GM12878 (cell line): ENCODE measurements around the gene GABRR3. TPM values are rescaled to one million over a fixed set of nuclear protein-coding genes. Genes with fewer than 3 reads are reported as not detected.

Experiments used
- ATAC-seq: fragments of 200-7000 bp; cut with Tn5 transposase; 3 replicates; pipeline ENCODE4 v1.9.1; 2020; ENCODE audit warnings: mild to moderate bottlenecking, moderate library complexity
- BruUV-seq: library from RNA; stranded (reverse); fragments of 400-500 nt; replicated peaks from 2 replicates; lab custom pipeline; 2021; lab: Mats Ljungman, UMichigan
- CTCF ChIA-PET: fragments of 300-600 bp; sonication (Branson Sonifier 250); formaldehyde crosslinking; extraction: SDS; loops from one replicate; lab custom pipeline; 2021; ENCODE audit warnings: inconsistent platforms; lab: Yijun Ruan, JAX
- POLR2A ChIA-PET: fragments of 350-600 bp; formaldehyde crosslinking; extraction: SDS; loops from one replicate; lab custom pipeline; 2021; ENCODE audit warnings: inconsistent platforms; lab: Charles Lee
- RAD21 ChIA-PET: fragments of 300-600 bp; sonication (Branson Sonifier 250); formaldehyde crosslinking; loops from one replicate; lab custom pipeline; 2023; ENCODE audit warnings: antibody characterized with exemption; ENCODE audit not compliant: unreplicated experiment; lab: Charles Lee
- SMC1A ChIA-PET: fragments of 300-600 bp; sonication (Branson Sonifier 250); formaldehyde crosslinking; loops from one replicate; lab custom pipeline; 2023; ENCODE audit not compliant: unreplicated experiment, uncharacterized antibody; lab: Charles Lee
- DNase-seq: peaks from one replicate; pipeline ENCODE4 v3.0.0-alpha.2; 2011; ENCODE audit warnings: low read depth, low spot score
- FAIRE-seq: peaks from 3 replicates; lab custom pipeline; 2011; peaks lifted over from hg19 to GRCh38; lab: Jason Lieb, UNC
- H2AFZ ChIP-seq: 2 replicates; pipeline ENCODE4 v1.6.0; 2011; ENCODE audit warnings: low read depth, low read length, control low read depth; ENCODE audit not compliant: control insufficient read depth
- H3K27ac ChIP-seq: 2 replicates; pipeline ENCODE4 v1.5.1; 2011; ENCODE audit warnings: control low read depth; ENCODE audit not compliant: control insufficient read depth, insufficient read depth
- H3K27me3 ChIP-seq, 2 experiments: replicated peaks in 1 of 2; 2 replicates each; pipeline versions ENCODE4 v1.6.0 to v1.6.1; 2011; ENCODE audit warnings: low read length in 1 of 2; ENCODE audit not compliant: control insufficient read depth in 2 of 2, insufficient read depth in 2 of 2
- H3K36me3 ChIP-seq, 2 experiments: 2 replicates each; pipeline ENCODE4 v1.5.1; 2011; ENCODE audit warnings: low read length in 1 of 2; ENCODE audit not compliant: control insufficient read depth in 2 of 2, insufficient read depth in 2 of 2
- H3K4me1 ChIP-seq: 2 replicates; pipeline ENCODE4 v1.6.1; 2011; ENCODE audit warnings: mild to moderate bottlenecking, low read length, moderate library complexity, mixed read lengths; ENCODE audit not compliant: control insufficient read depth, insufficient read depth
- H3K4me2 ChIP-seq: 2 replicates; pipeline ENCODE4 v1.6.0; 2011; ENCODE audit warnings: control low read depth; ENCODE audit not compliant: control insufficient read depth, insufficient read depth
- H3K4me3 ChIP-seq: fragments of 200-600 bp; sonication (generic); 2 replicates; pipeline ENCODE4 v1.5.1; 2016
- H3K79me2 ChIP-seq: 2 replicates; pipeline ENCODE4 v1.6.0; 2011; ENCODE audit warnings: low read length; ENCODE audit not compliant: control insufficient read depth, insufficient read depth
- H3K9ac ChIP-seq: 2 replicates; pipeline ENCODE4 v1.8.0; 2011; ENCODE audit warnings: low read length, control low read depth, mixed read lengths; ENCODE audit not compliant: control insufficient read depth, insufficient read depth
- H3K9me3 ChIP-seq: replicated peaks from 3 replicates; pipeline ENCODE4 v1.5.1; 2011; ENCODE audit warnings: mild to moderate bottlenecking, low read length; ENCODE audit not compliant: control insufficient read depth, insufficient read depth
- H4K20me1 ChIP-seq: 2 replicates; pipeline ENCODE4 v1.6.0; 2011; ENCODE audit not compliant: control insufficient read depth, insufficient read depth
- ATF3 ChIP-seq: IDR thresholded peaks from 2 replicates; pipeline ENCODE4 v1.6.1; 2011; ENCODE audit warnings: low read depth, mild to moderate bottlenecking, low read length, moderate library complexity, borderline replicate concordance; ENCODE audit errors: extremely low read depth
- BHLHE40 ChIP-seq, 2 experiments: fragments of 450-650 bp in 1 of 2; IDR thresholded peaks; 2 replicates each; pipeline ENCODE4 v1.6.1; 2011 to 2017; ENCODE audit warnings: low read depth in 2 of 2, borderline replicate concordance in 1 of 2, improper control_type of control experiment in 1 of 2, low read length in 1 of 2, mild to moderate bottlenecking in 1 of 2
- WGBS: methylation state at CpG from one replicate; pipeline ENCODE4 v1.1.6; 2016; ENCODE audit warnings: low lambda C conversion rate; ENCODE audit not compliant: insufficient replicate concordance, insufficient coverage; ENCODE audit errors: missing lambda C conversion rate; 5-methylcytosine and 5-hydroxymethylcytosine counted together
- in situ Hi-C: fragments of 300-500 bp; cut with MboI; formaldehyde crosslinking; loops from 9 replicates; pipeline ENCODE4 v1.14.3; 2018; ENCODE audit warnings: mixed read lengths
- intact Hi-C: fragments of 100-400 bp; cut with micrococcal nuclease; formaldehyde crosslinking; loops from one replicate; pipeline ENCODE4 v1.14.2; 2022; ENCODE audit not compliant: unreplicated experiment
- polyA plus RNA-seq, 11 experiments: library from polyadenylated mRNA; depleted of rRNA in 4 of 11; unstranded in 6 of 11; stranded (reverse) in 5 of 11; fragments of >200 nt; fragmentation: Nextera tagmentation in 4 of 11; fragmentation: Illumina TruSeq in 1 of 11; extraction: Ambion mirVana in 4 of 11; extraction: Trizol in 1 of 11; gene quantifications; 1 replicate in 1 of 11; 2 replicates in 10 of 11; pipeline versions ENCODE4 v1.2.1 to v1.2.3, GENCODE V29; 2011 to 2016; ENCODE audit warnings: inconsistent platforms in 2 of 11, missing spikeins in 2 of 11, low read depth in 1 of 11
- total RNA-seq, 4 experiments: library from RNA; depleted of rRNA in 3 of 4; stranded (reverse); fragments of >200 nt in 3 of 4; fragmentation: Illumina TruSeq in 1 of 4; extraction: Trizol in 1 of 4; gene quantifications; 2 replicates each; pipeline versions ENCODE4 v1.2.1 to v1.2.3, GENCODE V29; 2013 to 2021

GABRR3 gene
- total and polyA plus RNA-seq, 10 of the 15 experiments (the other 5 are each of a cell fraction or from before 2014, with no cell fraction given): not detected

DNA sequence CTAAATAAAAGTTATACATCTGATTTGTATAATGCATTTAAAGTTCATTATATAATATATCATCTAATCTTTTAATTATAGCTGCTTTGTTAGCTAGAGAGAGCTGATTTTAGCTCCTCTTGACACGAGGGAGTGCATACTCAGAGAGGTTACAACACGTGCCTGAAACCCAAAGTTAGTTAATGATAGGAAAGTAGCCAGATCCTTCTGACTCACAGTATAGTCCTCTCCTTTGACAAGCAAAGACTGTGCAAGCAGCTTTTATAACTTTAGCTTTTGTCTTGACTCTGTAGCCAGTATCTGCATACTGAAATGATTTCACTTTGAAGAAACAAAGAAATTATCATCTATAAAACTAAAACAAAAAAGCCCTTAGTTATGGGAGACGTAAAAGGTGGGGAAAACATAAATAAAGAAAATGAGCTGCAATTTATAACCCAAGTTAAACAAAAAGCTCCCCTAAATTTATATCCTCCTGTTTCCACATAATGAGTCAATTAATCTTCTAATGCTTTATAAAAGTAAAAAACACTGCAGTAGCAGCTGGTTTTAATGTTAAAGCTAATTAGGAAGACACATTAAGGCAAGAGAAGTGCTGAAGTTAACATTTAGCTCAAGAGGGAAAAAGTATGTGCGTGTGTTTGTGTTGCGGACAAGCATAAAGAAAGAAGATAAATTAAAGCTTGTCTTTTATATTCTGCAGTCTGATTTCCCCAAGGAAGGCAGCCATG lies 13.1 kb downstream of the GABRR3 start:
- SMC1A ChIA-PET: interaction anchor here (0.6 to 4.2 kb wide), 33 partner anchors 9 to 623 kb away, joined by 3 to 50 read pairs (median 4); no protein-coding TSS in a partner anchor
- H3K9me3 ChIP-seq: no peaks in the 10 kb centered on the region
- TF ChIP-seq ATF3 (no peak), BHLHE40 (IDR thresholded peaks at IDR 0.05; ENCODE audit: borderline replicate concordance in 1 of 2, low read depth in 2 of 2, low read length in 1 of 2) (peak in 1 of 2 experiments; percentile 13; a peak in 1 of 4 replicates)
- TF ChIP-seq, all 136 proteins: peak for 1
- POLR2A ChIA-PET: interaction anchor here (1.8 kb wide), 1 partner anchor 227 kb away, joined by 6 read pairs; no protein-coding TSS in a partner anchor
- no peak for DNase-seq
- Histone ChIP-seq H3K79me2 (no peaks in the 10 kb centered on the region), H3K9ac (no peak overlapping the region), H3K27ac (no peak overlapping the region), H3K36me3 (no peaks in the 10 kb centered on the region), H3K4me2 (no peak overlapping the region), H2AFZ (no peak overlapping the region), H3K27me3 (no peaks in the 10 kb centered on the region), H4K20me1 (no peaks in the 10 kb centered on the region), H3K4me3 (no peak overlapping the region), H3K4me1 (no peaks in the 10 kb centered on the region)
- peak; percentile 52; the same call in 2 of the 3 replicates for ATAC-seq
- RAD21 ChIA-PET: interaction anchor here (0.6 to 3.5 kb wide), 24 partner anchors 9 to 303 kb away, joined by 3 to 40 read pairs (median 4); partner anchors contain the start of gene CRYBG3
- BruUV-seq: no TSS peak
- intact Hi-C loops (loop anchor here (5.0 kb wide), 2 partner anchors 50 to 1160 kb away; partner anchors contain the start of gene RIOX2), in situ Hi-C loops (loop anchor here (5.0 kb wide), 1 partner anchor 230 kb away; no protein-coding TSS in a partner anchor)
- CTCF ChIA-PET: interaction anchor here (0.7 to 7.0 kb wide), 45 partner anchors 9 to 1159 kb away, joined by 3 to 153 read pairs (median 4); partner anchors contain the start of gene RIOX2
- no peak for FAIRE-seq
- 48% methylated on average over 5 of the region's 5 CpGs for whole genome bisulfite sequencing
